ENCODE data around the gene ABLIM1. TPM values are rescaled to one million over a fixed set of nuclear protein-coding genes. Genes with fewer than 3 reads are reported as not detected.

ABLIM1 gene
- total and polyA plus RNA-seq, 10 of the 15 experiments (the other 5 are each of a cell fraction or from before 2014, with no cell fraction given) = 14.2 to 50.5 (median 28.1) TPM

DNA sequence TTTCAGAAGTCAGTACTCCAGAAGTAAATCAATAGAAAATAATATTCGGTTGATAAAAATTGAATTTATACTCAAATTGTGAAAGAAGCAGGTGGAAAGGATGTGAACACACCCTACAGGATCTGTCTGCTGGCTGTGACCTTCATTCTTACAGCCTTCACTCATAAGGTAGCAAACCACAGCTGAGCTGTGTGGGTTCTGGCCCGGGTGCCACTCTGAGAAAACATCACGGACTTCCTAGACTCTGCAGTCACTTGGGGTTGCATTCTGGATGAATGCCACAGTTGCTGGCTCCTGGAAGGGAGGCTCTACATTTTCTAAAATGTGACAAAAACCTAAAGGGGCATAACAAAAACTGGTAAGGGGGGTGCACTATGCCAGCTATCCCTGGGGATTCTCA is 36.0 kb upstream of the ABLIM1 start:
- Histone ChIP-seq H3K79me2 (ENCODE audit: control insufficient read depth, insufficient read depth, low read length) (no peaks in the 10 kb centered on the region), H3K9me3 (replicated peaks; ENCODE audit: control insufficient read depth, insufficient read depth, low read length) (no peaks in the 10 kb centered on the region), H3K4me2 (ENCODE audit: control insufficient read depth, insufficient read depth) (no peak overlapping the region), H2AFZ (ENCODE audit: control insufficient read depth, low read depth, low read length) (no peak overlapping the region), H3K36me3 (ENCODE audit: control insufficient read depth in 2 of 2, insufficient read depth in 2 of 2, low read length in 1 of 2) (no peaks in the 10 kb centered on the region), H3K27me3 (replicated peaks in 1 of 2; ENCODE audit: control insufficient read depth in 2 of 2, insufficient read depth in 2 of 2, low read length in 1 of 2) (no peaks in the 10 kb centered on the region; a peak in 2 of 4 replicates), H4K20me1 (ENCODE audit: control insufficient read depth, insufficient read depth) (no peaks in the 10 kb centered on the region), H3K4me1 (ENCODE audit: control insufficient read depth, insufficient read depth, low read length) (no peaks in the 10 kb centered on the region), H3K27ac (ENCODE audit: control insufficient read depth, insufficient read depth) (no peak overlapping the region), H3K4me3 (no peak overlapping the region), H3K9ac (ENCODE audit: control insufficient read depth, insufficient read depth, low read length) (no peak overlapping the region)
- RAD21 ChIA-PET (ENCODE audit: unreplicated experiment) = interaction anchor here (0.8 to 1.5 kb wide), 4 partner anchors 140 to 390 kb away, joined by 3 to 6 read pairs (median 4); no protein-coding TSS in a partner anchor
- ATAC-seq (no peak), DNase-seq (ENCODE audit: low read depth, low spot score) (no peak), FAIRE-seq (no peak)
- TF ChIP-seq, protein P1, sequence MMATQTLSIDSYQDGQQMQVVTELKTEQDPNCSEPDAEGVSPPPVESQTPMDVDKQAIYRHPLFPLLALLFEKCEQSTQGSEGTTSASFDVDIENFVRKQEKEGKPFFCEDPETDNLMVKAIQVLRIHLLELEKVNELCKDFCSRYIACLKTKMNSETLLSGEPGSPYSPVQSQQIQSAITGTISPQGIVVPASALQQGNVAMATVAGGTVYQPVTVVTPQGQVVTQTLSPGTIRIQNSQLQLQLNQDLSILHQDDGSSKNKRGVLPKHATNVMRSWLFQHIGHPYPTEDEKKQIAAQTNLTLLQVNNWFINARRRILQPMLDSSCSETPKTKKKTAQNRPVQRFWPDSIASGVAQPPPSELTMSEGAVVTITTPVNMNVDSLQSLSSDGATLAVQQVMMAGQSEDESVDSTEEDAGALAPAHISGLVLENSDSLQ (IDR thresholded peaks at IDR 0.05) = no peak
- TF ChIP-seq KDM1A (IDR thresholded peaks at IDR 0.05; ENCODE audit: borderline replicate concordance) (no peak), EP300 (IDR thresholded peaks at IDR 0.05; ENCODE audit: borderline replicate concordance in 1 of 2, control insufficient read depth in 1 of 2, low read depth in 2 of 2, low read length in 2 of 2) (no peak), CBX5 (IDR thresholded peaks at IDR 0.05; ENCODE audit: low read depth) (no peak)
- TF ChIP-seq, protein P2, sequence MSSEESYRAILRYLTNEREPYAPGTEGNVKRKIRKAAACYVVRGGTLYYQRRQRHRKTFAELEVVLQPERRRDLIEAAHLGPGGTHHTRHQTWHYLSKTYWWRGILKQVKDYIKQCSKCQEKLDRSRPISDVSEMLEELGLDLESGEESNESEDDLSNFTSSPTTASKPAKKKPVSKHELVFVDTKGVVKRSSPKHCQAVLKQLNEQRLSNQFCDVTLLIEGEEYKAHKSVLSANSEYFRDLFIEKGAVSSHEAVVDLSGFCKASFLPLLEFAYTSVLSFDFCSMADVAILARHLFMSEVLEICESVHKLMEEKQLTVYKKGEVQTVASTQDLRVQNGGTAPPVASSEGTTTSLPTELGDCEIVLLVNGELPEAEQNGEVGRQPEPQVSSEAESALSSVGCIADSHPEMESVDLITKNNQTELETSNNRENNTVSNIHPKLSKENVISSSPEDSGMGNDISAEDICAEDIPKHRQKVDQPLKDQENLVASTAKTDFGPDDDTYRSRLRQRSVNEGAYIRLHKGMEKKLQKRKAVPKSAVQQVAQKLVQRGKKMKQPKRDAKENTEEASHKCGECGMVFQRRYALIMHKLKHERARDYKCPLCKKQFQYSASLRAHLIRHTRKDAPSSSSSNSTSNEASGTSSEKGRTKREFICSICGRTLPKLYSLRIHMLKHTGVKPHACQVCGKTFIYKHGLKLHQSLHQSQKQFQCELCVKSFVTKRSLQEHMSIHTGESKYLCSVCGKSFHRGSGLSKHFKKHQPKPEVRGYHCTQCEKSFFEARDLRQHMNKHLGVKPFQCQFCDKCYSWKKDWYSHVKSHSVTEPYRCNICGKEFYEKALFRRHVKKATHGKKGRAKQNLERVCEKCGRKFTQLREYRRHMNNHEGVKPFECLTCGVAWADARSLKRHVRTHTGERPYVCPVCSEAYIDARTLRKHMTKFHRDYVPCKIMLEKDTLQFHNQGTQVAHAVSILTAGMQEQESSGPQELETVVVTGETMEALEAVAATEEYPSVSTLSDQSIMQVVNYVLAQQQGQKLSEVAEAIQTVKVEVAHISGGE (CRISPR knock-in tag; IDR thresholded peaks at IDR 0.05) = no peak
- TF ChIP-seq, protein P3, sequence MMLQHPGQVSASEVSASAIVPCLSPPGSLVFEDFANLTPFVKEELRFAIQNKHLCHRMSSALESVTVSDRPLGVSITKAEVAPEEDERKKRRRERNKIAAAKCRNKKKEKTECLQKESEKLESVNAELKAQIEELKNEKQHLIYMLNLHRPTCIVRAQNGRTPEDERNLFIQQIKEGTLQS (IDR thresholded peaks at IDR 0.05; ENCODE audit: borderline replicate concordance, extremely low read depth, low read depth, low read length) = no peak
- TF ChIP-seq, protein P4, sequence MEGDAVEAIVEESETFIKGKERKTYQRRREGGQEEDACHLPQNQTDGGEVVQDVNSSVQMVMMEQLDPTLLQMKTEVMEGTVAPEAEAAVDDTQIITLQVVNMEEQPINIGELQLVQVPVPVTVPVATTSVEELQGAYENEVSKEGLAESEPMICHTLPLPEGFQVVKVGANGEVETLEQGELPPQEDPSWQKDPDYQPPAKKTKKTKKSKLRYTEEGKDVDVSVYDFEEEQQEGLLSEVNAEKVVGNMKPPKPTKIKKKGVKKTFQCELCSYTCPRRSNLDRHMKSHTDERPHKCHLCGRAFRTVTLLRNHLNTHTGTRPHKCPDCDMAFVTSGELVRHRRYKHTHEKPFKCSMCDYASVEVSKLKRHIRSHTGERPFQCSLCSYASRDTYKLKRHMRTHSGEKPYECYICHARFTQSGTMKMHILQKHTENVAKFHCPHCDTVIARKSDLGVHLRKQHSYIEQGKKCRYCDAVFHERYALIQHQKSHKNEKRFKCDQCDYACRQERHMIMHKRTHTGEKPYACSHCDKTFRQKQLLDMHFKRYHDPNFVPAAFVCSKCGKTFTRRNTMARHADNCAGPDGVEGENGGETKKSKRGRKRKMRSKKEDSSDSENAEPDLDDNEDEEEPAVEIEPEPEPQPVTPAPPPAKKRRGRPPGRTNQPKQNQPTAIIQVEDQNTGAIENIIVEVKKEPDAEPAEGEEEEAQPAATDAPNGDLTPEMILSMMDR (IDR thresholded peaks at IDR 0.05 in 2 of 3, conservative IDR thresholded peaks at IDR 0.05 in 1 of 3; ENCODE audit: control insufficient read depth in 2 of 3, extremely low read depth in 1 of 3, insufficient read depth in 1 of 3, low read depth in 3 of 3, low read length in 3 of 3) = no peak
- no TSS peak for BruUV-seq (replicated peaks)
- POLR2A ChIA-PET = no interaction called here
- 2% methylated on average over 3 of the region's 3 CpGs for WGBS (ENCODE audit: insufficient coverage, insufficient replicate concordance, low lambda C conversion rate, missing lambda C conversion rate)
- CTCF ChIA-PET = interaction anchor here (1.0 to 4.6 kb wide), 7 partner anchors 120 to 436 kb away, joined by 3 to 35 read pairs (median 6); no protein-coding TSS in a partner anchor
- SMC1A ChIA-PET (ENCODE audit: uncharacterized antibody, unreplicated experiment) = interaction anchor here (0.9 to 1.3 kb wide), 3 partner anchors 92 to 223 kb away, joined by 3 to 7 read pairs (median 4); no protein-coding TSS in a partner anchor
- intact Hi-C loops (cut with micrococcal nuclease; ENCODE audit: unreplicated experiment) = loop anchor here (2.0 kb wide), 1 partner anchor 223 kb away; no protein-coding TSS in a partner anchor
- in situ Hi-C loops (cut with MboI) = no loop called here
